Heart left ventricle (tissue), 13 donors: ENCODE measurements around the gene TASL.

Source experiments
- POLR2A ChIP-seq, 2 donors: fragments of 450-650 bp; IDR thresholded peaks; one replicate each; pipeline ENCODE4 v1.6.1; 2017; ENCODE audit warnings: antibody characterized with exemption in 2 of 2, mild to moderate bottlenecking in 2 of 2, moderate library complexity in 2 of 2
- TF ChIP-seq, protein P1 (sequence below), 12 donors: fragments of 200-600 bp; sonication (generic) in 4 of 12; IDR thresholded peaks; one replicate each; pipeline versions ENCODE4 v1.5.0 to v1.8.0; 2018 to 2022; ENCODE audit warnings: antibody characterized with exemption in 12 of 12, mild to moderate bottlenecking in 5 of 12
- donor health status: ischemic (EF 13 %, LVEDD 7.1; RV severe dilation, severe dysfunction).
- donor health status: DM: no; HTN: yes; CAD: no.
- donor health status: DM: no; HTN: no; CAD: no.
- donor health status: ischemic (EF 25% LVEDD 6.9; RV normal size, moderate dysfunction).
- donor health status: ischemic (EF 25% LVEDD 5.7; RV mildly dilated, moderate dysfunction).
- donor health status: ischemic (EF 35%, LVEDD 5.7; RV mildly dilated, moderate dysfunction).
- donor health status: nonischemic (EF 11% LVEDD 7.7; RV severe dilation, severe dysfunction).
- donor health status: DM: yes; HTN: yes; CAD: no.
- donor health status: PGD.
- donor health status: ischemic (EF 29% LVEDD 5.4; RV normal size, mild dysfunction).
- donor health status: nonischemic (EF 23%, LVEDD 6.1; RV moderate dilation, normal function).

DNA sequence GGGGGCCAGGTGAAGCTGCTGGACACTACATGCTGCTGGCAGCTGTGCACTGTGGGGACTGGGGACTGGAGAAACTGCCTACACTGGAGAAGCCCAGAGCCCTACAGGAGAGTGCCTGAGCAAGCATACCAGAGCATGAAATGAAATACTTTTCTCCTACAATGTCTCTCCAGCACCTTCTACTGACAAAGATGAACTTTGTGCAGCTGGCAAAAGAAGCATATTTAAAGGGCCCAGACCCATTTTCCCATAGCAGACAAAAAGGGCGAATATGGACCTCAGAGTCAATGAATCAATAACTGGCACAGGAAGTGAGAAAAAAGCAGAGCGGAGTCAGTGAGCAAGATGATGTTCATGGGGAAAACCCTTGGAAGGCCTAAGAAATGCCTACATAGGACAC is 44.8 kb upstream of the TASL start:
- TF ChIP-seq, protein P1, sequence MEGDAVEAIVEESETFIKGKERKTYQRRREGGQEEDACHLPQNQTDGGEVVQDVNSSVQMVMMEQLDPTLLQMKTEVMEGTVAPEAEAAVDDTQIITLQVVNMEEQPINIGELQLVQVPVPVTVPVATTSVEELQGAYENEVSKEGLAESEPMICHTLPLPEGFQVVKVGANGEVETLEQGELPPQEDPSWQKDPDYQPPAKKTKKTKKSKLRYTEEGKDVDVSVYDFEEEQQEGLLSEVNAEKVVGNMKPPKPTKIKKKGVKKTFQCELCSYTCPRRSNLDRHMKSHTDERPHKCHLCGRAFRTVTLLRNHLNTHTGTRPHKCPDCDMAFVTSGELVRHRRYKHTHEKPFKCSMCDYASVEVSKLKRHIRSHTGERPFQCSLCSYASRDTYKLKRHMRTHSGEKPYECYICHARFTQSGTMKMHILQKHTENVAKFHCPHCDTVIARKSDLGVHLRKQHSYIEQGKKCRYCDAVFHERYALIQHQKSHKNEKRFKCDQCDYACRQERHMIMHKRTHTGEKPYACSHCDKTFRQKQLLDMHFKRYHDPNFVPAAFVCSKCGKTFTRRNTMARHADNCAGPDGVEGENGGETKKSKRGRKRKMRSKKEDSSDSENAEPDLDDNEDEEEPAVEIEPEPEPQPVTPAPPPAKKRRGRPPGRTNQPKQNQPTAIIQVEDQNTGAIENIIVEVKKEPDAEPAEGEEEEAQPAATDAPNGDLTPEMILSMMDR (IDR thresholded peaks at IDR 0.05), result no peak
- no peak for TF ChIP-seq POLR2A (IDR thresholded peaks at IDR 0.05)
